ENCODE measurements around the gene RTRAF. TPM values are rescaled to one million over a fixed set of nuclear protein-coding genes. Genes with fewer than 3 reads are reported as not detected.

The RTRAF gene
- total RNA-seq, 1 donor from 2014 or later = 185 TPM

GRCh38 chr14:51954031-51954430 lies 35.3 kb upstream of the RTRAF start:
- H3K4me3 Mint-ChIP-seq (ENCODE audit: unreplicated experiment) = no peak overlapping the region
- H3K27me3 Mint-ChIP-seq (ENCODE audit: unreplicated experiment) = no peaks in the 10 kb centered on the region
- peaks cover 12% of the 10 kb centered on the region for H3K36me3 Mint-ChIP-seq (ENCODE audit: unreplicated experiment)
- no peak for DNase-seq (ENCODE audit: extremely low spot score, unreplicated experiment)
- TF ChIP-seq, protein P1, sequence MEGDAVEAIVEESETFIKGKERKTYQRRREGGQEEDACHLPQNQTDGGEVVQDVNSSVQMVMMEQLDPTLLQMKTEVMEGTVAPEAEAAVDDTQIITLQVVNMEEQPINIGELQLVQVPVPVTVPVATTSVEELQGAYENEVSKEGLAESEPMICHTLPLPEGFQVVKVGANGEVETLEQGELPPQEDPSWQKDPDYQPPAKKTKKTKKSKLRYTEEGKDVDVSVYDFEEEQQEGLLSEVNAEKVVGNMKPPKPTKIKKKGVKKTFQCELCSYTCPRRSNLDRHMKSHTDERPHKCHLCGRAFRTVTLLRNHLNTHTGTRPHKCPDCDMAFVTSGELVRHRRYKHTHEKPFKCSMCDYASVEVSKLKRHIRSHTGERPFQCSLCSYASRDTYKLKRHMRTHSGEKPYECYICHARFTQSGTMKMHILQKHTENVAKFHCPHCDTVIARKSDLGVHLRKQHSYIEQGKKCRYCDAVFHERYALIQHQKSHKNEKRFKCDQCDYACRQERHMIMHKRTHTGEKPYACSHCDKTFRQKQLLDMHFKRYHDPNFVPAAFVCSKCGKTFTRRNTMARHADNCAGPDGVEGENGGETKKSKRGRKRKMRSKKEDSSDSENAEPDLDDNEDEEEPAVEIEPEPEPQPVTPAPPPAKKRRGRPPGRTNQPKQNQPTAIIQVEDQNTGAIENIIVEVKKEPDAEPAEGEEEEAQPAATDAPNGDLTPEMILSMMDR (IDR thresholded peaks at IDR 0.05) = no peak
- H3K27ac Mint-ChIP-seq (ENCODE audit: unreplicated experiment) = no peak overlapping the region
- H3K4me1 Mint-ChIP-seq (ENCODE audit: unreplicated experiment) = peaks cover 4% of the 10 kb centered on the region
- peaks cover 8% of the 10 kb centered on the region for H3K9me3 Mint-ChIP-seq (ENCODE audit: unreplicated experiment)

DNA sequence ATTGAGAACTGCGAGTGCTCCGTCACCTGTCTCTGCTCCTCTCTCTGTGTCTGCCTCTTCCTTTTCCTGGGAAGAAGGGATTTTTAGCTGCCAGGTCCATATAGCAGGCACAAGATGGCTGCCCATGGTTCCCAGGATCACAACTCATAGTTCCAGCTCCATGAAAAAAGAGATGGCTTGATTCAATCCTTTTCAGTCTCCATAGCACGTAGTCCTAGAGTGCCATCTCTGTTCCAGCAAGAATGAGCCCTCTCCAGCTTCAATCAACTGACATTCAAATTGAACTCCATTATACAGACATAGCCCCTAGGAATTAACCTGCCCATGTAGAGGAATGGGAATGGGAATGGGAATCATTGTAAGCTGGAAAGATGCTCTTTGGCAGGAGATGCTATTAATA lies 34.7 kb upstream of the RTRAF start:
- no peak overlapping the region for H3K27ac Mint-ChIP-seq (ENCODE audit: unreplicated experiment)
- peaks cover 4% of the 10 kb centered on the region for H3K4me1 Mint-ChIP-seq (ENCODE audit: unreplicated experiment)
- peaks cover 14% of the 10 kb centered on the region for H3K9me3 Mint-ChIP-seq (ENCODE audit: unreplicated experiment)
- peaks cover 16% of the 10 kb centered on the region for H3K36me3 Mint-ChIP-seq (ENCODE audit: unreplicated experiment)
- H3K27me3 Mint-ChIP-seq (ENCODE audit: unreplicated experiment) = no peaks in the 10 kb centered on the region
- DNase-seq (ENCODE audit: extremely low spot score, unreplicated experiment) = no peak
- TF ChIP-seq, protein P1 (IDR thresholded peaks at IDR 0.05) = no peak
- no peak overlapping the region for H3K4me3 Mint-ChIP-seq (ENCODE audit: unreplicated experiment)

DNA sequence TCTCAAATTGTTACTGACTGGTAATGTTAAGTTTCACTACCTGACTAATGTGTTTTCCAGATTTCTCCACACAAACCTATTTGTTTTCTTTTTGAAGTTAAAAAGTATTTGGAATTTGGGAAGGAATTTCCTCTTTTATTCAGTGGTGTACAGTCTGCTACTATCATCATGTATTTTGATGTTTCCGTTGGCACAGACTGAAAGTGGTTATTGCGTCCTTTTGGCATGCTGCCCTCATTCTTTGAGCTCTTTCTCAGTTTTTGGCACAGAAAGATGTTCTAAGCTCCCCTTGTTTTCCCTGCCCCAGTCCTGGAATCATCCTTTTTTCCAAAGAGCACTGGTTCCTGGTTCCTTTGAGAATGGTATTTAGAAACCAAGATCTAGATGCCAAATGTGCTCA lies 31.4 kb upstream of the RTRAF start:
- H3K27me3 Mint-ChIP-seq (ENCODE audit: unreplicated experiment) = no peaks in the 10 kb centered on the region
- DNase-seq (ENCODE audit: extremely low spot score, unreplicated experiment) = no peak
- no peak overlapping the region for H3K4me3 Mint-ChIP-seq (ENCODE audit: unreplicated experiment)
- H3K27ac Mint-ChIP-seq (ENCODE audit: unreplicated experiment) = no peak overlapping the region
- H3K9me3 Mint-ChIP-seq (ENCODE audit: unreplicated experiment) = peaks cover 21% of the 10 kb centered on the region
- H3K36me3 Mint-ChIP-seq (ENCODE audit: unreplicated experiment) = peaks cover 16% of the 10 kb centered on the region
- H3K4me1 Mint-ChIP-seq (ENCODE audit: unreplicated experiment) = no peaks in the 10 kb centered on the region
- TF ChIP-seq, protein P1 (IDR thresholded peaks at IDR 0.05) = no peak

DNA sequence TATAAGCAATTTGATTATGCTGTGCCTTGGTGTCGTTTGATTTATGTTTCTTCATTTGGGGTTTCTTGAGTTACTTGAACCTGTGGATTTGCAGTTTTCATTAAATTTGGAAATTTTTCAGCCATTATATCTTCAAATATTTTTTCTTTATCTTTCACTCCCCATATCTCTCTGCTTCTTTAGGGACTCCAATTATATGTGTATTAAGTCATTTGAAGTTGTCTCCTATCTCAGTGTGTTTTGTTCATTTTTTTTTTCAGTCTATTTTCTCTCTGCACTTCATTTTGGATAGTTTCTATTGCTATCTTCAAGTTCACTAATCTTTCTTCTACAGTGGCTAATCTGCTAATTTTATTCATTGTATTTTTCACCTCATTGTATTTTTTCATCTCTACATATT lies 29.4 kb upstream of the RTRAF start:
- TF ChIP-seq, protein P1 (IDR thresholded peaks at IDR 0.05) = no peak
- Mint-ChIP-seq H3K27me3 (ENCODE audit: unreplicated experiment) (no peaks in the 10 kb centered on the region), H3K27ac (ENCODE audit: unreplicated experiment) (no peak overlapping the region), H3K4me1 (ENCODE audit: unreplicated experiment) (no peaks in the 10 kb centered on the region), H3K36me3 (ENCODE audit: unreplicated experiment) (peaks cover 16% of the 10 kb centered on the region), H3K4me3 (ENCODE audit: unreplicated experiment) (no peak overlapping the region), H3K9me3 (ENCODE audit: unreplicated experiment) (peaks cover 21% of the 10 kb centered on the region)
- no peak for DNase-seq (ENCODE audit: extremely low spot score, unreplicated experiment)

- Mint-ChIP-seq H3K27me3 (ENCODE audit: unreplicated experiment) (no peaks in the 10 kb centered on the region), H3K4me3 (ENCODE audit: unreplicated experiment) (no peak overlapping the region), H3K27ac (ENCODE audit: unreplicated experiment) (no peak overlapping the region), H3K36me3 (ENCODE audit: unreplicated experiment) (peaks cover 13% of the 10 kb centered on the region), H3K9me3 (ENCODE audit: unreplicated experiment) (peaks cover 21% of the 10 kb centered on the region), H3K4me1 (ENCODE audit: unreplicated experiment) (no peaks in the 10 kb centered on the region)
- DNase-seq (ENCODE audit: extremely low spot score, unreplicated experiment) = no peak
- TF ChIP-seq, protein P1 (IDR thresholded peaks at IDR 0.05) = no peak
Observed at GRCh38 chr14:51960866-51961265, 28.5 kb upstream of the RTRAF start.

Data from osteocyte (in vitro differentiated cells).